HG03571 (cell line): ENCODE results near the gene ANGEL2.
"Not testable (repeated sequence)": the region's sequence is repeated elsewhere in the genome, so short reads cannot be mapped to it uniquely, and the experiment has no call there.

ENCODE experiments used
- ATAC-seq: cut with Tn5 transposase; IDR thresholded peaks from one replicate; pipeline ENCODE4 v1.9.1; 2021; ENCODE audit not compliant: unreplicated experiment

ANGEL2 gene

GRCh38 chr1:212977781-212978645, 37.7 kb downstream of the ANGEL2 start:
- peak; percentile 38 for ATAC-seq

DNA sequence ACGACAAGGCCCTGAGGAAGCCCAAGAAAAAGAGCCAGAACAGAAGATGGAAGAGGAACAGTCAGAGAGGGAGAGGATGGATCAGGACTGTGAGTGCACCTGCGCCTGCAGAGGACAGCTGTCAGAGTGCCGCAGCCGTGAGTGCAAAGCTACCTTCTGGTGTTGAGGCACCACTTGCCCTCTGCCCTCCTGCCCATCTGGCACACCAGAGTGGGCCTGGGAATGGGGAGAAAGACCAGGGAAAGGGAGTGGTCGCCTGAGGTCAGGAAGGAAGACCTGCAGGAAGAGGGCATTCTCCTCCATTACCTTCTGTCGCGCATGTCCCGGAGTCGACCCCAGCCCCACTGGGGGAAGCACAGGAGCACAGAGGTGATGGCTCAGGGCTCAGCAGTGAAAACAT, 39.1 kb downstream of the ANGEL2 start:
- no peak for ATAC-seq

GRCh38 chr1:212975111-212975918, 40.4 kb downstream of the ANGEL2 start:
- ATAC-seq: no peak

DNA sequence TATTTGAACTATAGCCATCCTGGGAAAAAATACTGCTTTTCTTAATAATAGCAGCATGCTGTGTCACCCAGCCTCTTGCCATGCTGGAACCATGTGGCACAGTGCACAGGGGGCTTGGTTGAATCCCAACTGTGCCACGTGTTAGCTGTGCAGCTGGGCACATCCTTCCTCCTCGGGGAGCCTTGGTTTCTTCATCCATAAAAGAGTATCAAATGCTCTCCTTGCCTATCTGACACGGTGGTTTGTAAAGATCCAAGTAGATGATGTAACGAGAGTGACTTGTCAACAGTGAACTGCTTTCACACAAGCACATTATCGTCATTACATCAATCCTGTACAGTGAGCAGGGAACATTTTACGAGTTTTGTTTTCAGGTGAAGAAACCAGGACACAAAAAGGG, 41.0 kb downstream of the ANGEL2 start:
- no peak for ATAC-seq

- ATAC-seq: no peak
Measured at GRCh38 chr1:212973899-212974298, 41.8 kb downstream of the ANGEL2 start.

- no peak for ATAC-seq
Measured at GRCh38 chr1:212973426-212973825, 42.2 kb downstream of the ANGEL2 start.

DNA sequence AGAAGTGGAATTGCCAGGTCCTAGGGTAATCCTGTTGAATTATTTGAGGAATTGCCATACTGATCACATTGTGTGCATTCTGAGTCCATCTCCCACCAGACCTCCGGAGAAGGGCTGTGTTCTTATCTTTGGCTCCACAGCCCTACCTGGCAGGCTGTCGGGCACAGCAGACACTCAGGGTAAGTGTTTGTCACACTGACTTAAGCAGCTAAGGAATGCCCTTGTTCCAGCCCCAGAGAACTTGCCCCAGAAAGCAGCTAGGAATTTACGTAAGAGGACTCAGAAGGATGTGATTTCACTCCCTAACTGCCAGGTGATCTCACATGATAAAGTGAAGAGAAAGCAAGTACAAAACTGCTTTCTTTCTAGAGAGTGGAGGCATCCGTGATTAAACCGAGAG, 44.4 kb downstream of the ANGEL2 start:
- ATAC-seq: no peak

DNA sequence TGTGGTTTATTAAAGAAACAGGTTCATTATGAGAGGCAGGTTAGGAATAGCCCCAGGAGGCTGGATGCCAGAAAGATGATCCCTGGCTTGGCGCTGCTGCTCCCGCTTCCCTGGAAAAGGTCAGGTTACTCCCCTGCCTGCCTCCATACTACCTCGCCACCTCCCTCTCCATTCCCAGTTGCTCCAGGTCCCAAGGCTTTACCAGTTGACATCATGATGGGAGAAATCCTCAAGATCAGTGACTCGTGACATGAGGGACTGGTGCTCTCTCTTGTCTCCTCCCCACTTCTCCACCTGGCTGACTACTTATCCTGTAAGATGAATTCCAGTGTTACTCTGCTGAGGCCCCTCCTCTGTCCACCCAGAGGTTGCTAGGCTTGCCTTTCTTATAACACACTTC, 45.6 kb downstream of the ANGEL2 start:
- no peak for ATAC-seq

DNA sequence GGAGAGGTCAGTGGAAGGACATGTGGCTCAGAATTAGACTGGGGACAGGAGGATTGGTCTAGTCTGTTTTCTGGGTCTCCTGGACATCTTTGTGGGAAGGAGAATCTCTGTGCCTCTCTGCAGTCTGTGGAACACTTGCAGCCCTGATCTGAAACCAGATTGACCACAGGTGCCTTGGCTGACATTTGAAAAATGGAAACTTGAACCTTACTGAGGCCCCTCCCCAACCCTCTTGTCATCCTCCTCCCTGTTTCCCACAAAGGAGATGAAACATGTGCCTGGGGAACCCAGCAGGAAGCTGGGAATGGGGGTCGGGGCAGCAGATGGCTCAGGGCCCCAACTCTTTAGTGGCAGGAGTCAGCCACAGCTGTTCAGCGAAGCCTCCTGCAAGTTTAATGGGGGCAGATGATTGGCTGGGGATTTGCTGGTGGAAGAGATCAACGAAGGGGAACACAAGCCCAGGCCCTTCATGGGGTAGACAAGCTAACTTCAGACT, 47.3 kb downstream of the ANGEL2 start:
- ATAC-seq: no peak

- no peak for ATAC-seq
Measured at GRCh38 chr1:212967801-212968200, 47.9 kb downstream of the ANGEL2 start.

GRCh38 chr1:212966616-212967015, 49.1 kb downstream of the ANGEL2 start:
- no peak for ATAC-seq

GRCh38 chr1:212964993-212965392, 50.7 kb downstream of the ANGEL2 start:
- not testable (repeated sequence) for ATAC-seq

DNA sequence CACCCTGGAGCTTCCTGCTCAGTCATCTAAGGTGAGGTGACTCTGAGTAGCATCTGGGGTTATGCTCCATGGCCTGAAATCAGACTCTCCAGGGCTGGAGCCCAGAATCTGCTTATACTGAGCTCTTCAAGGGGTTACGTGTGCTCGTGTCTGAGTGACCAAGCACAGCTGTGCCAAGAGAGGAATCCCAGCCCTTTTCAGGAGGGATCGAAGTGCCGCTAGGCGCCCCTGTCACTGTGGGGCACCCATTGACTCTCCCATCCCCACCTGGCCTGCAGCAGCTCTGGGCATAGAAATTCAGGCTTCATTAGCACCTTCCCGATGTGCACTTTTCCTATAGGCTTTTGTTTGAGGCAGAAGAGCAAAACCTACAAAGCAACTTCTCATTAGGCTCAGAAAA, 51.6 kb downstream of the ANGEL2 start:
- ATAC-seq: no peak

DNA sequence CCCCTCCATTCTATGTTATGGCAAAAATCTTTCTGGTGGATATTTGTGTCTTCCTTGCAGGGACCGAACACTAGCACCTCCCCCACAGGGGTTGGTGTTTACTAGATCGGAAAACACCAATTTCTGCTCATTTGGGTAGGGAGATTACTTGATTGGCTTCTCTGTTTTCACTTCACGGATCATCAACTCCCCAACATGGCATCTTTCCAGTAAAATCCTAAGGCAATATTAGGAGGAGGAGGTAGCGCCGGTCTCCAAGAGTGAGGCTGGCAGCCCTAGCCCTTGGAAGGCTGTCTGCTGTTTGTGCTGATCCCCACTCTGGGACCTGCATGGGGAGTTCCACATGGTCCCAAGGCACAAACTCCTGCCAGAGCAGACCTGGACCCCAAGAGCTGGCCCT, 53.2 kb downstream of the ANGEL2 start:
- ATAC-seq: no peak

GRCh38 chr1:212960932-212961331, 54.7 kb downstream of the ANGEL2 start:
- no peak for ATAC-seq

GRCh38 chr1:212959266-212960220, 56.1 kb downstream of the ANGEL2 start:
- ATAC-seq: peak; percentile 72

DNA sequence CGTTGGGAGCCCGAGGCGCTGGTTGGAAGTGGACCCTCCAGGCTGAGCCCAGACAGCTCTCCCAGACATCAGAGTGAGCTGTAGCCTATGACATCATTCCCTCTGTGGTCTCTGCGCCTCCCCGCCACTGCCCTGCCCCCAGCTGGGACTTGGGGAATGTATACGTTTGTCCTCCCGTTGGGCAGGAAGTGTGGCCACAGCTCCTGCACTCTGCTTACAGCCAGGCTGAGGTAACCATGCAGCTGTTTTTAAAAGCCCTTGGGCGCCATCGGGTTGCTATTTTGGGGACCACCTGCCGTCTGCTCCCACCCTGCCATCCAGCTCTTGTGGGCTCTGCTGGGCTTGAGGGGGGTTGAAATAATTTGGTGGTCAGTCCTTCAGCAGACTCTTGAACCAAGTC, 57.5 kb downstream of the ANGEL2 start:
- no peak for ATAC-seq

DNA sequence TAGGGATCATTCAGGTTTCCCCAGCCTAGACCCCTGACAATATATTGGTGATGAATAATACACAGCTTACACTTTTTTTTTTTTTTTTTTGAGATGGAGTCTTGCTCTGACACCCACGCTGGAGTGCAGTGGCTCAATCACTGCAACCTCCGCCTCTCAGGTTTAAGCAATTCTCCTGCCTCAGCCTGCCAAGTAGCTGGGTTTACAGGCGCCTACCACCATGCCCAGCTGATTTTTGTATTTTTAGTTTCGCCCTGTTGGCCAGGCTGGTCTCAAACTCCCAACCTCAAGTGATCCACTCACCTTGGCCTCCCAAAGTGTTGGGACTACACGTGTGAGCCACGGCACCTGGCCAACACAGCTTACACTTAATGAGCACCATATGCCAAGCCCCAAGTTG, 58.1 kb downstream of the ANGEL2 start:
- no peak for ATAC-seq

- ATAC-seq: no peak
Measured at GRCh38 chr1:212955961-212956620, 59.6 kb downstream of the ANGEL2 start.

- ATAC-seq: no peak
Measured at GRCh38 chr1:212955098-212955497, 60.6 kb downstream of the ANGEL2 start.
